ENCODE results near the gene UPB1. TPM values are rescaled to one million over a fixed set of nuclear protein-coding genes. Genes with fewer than 3 reads are reported as not detected.

Gene UPB1
- total RNA-seq, 3 donors from 2014 or later = 0.16 to 0.44 (median 0.33) TPM

GRCh38 chr22:24467340-24467739 is 27.8 kb upstream of the UPB1 start:
- Histone ChIP-seq H3K36me3 (no peaks in the 10 kb centered on the region), H3K27me3 (no peaks in the 10 kb centered on the region), H3K4me1 (no peaks in the 10 kb centered on the region), H3K9me3 (no peaks in the 10 kb centered on the region), H3K4me3 (no peak overlapping the region), H3K27ac (peak overlapping the region in 1 of 2 donors; percentile 10)
- no peak for DNase-seq (ENCODE audit: low spot score in 2 of 2)
- TF ChIP-seq CTCF (IDR thresholded peaks at IDR 0.05) (no peak), POLR2A (IDR thresholded peaks at IDR 0.05) (no peak), POLR2AphosphoS5 (IDR thresholded peaks at IDR 0.05) (no peak)
- intact Hi-C loops (cut with DNase I; ENCODE audit: low total_unique reads) = no loop called here

GRCh38 chr22:24471570-24471969 is 23.6 kb upstream of the UPB1 start:
- Histone ChIP-seq H3K9me3 (no peaks in the 10 kb centered on the region), H3K4me1 (no peaks in the 10 kb centered on the region), H3K27ac (peak overlapping the region in 1 of 2 donors; percentile 30), H3K27me3 (no peaks in the 10 kb centered on the region), H3K4me3 (no peak overlapping the region), H3K36me3 (no peaks in the 10 kb centered on the region)
- intact Hi-C loops (cut with DNase I; ENCODE audit: low total_unique reads) = no loop called here
- DNase-seq (ENCODE audit: low spot score in 2 of 2) = no peak
- TF ChIP-seq POLR2AphosphoS5 (IDR thresholded peaks at IDR 0.05) = no peak

GRCh38 chr22:24473284-24473683 is 21.8 kb upstream of the UPB1 start:
- Histone ChIP-seq H3K27ac (no peak overlapping the region), H3K4me3 (no peak overlapping the region), H3K9me3 (no peaks in the 10 kb centered on the region), H3K27me3 (no peaks in the 10 kb centered on the region), H3K4me1 (no peaks in the 10 kb centered on the region), H3K36me3 (no peaks in the 10 kb centered on the region)
- no peak for DNase-seq (ENCODE audit: low spot score in 2 of 2)
- TF ChIP-seq CTCF (IDR thresholded peaks at IDR 0.05) (no peak), POLR2AphosphoS5 (IDR thresholded peaks at IDR 0.05) (no peak), POLR2A (IDR thresholded peaks at IDR 0.05) (no peak)
- intact Hi-C loops (cut with DNase I; ENCODE audit: low total_unique reads) = loop anchor here (2.0 kb wide), 1 partner anchor 34 kb away; no protein-coding TSS in a partner anchor

GRCh38 chr22:24474221-24474620 is 20.9 kb upstream of the UPB1 start:
- no peaks in the 10 kb centered on the region for H3K9me3 ChIP-seq

GRCh38 chr22:24474649-24475255 is 20.4 kb upstream of the UPB1 start:
- no peak for DNase-seq (ENCODE audit: low spot score in 2 of 2)
- Histone ChIP-seq H3K9me3 (no peaks in the 10 kb centered on the region), H3K4me1 (no peaks in the 10 kb centered on the region), H3K27ac (no peak overlapping the region), H3K36me3 (no peaks in the 10 kb centered on the region), H3K4me3 (no peak overlapping the region), H3K27me3 (no peaks in the 10 kb centered on the region)
- intact Hi-C loops (cut with DNase I; ENCODE audit: low total_unique reads) = no loop called here
- TF ChIP-seq POLR2AphosphoS5 (IDR thresholded peaks at IDR 0.05) (no peak), POLR2A (IDR thresholded peaks at IDR 0.05) (no peak), CTCF (IDR thresholded peaks at IDR 0.05) (no peak)

More at GRCh38 chr22:24474221-24474620, 20.9 kb upstream of the UPB1 start:
- no peaks in the 10 kb centered on the region for H3K27me3 ChIP-seq
- H3K4me3 ChIP-seq = no peak overlapping the region
- DNase-seq (ENCODE audit: low spot score in 2 of 2) = no peak
- no peak overlapping the region for H3K27ac ChIP-seq
- intact Hi-C loops (cut with DNase I; ENCODE audit: low total_unique reads) = no loop called here
- no peaks in the 10 kb centered on the region for H3K36me3 ChIP-seq
- TF ChIP-seq POLR2A (IDR thresholded peaks at IDR 0.05) = no peak
- TF ChIP-seq POLR2AphosphoS5 (IDR thresholded peaks at IDR 0.05) = no peak
- no peak for TF ChIP-seq CTCF (IDR thresholded peaks at IDR 0.05)
- no peaks in the 10 kb centered on the region for H3K4me1 ChIP-seq

All from breast epithelium (tissue), 4 donors.